IPS DF 6.9 (cell line): ENCODE measurements around the gene TOR2A.

Experiments used
- DNase-seq: peaks from one replicate; pipeline ENCODE4 v3.0.0-alpha.2; 2013; ENCODE audit warnings: low read depth, low spot score
- H3K27ac ChIP-seq: one replicate; pipeline ENCODE4 v1.5.1; 2013; ENCODE audit warnings: low read length, control low read depth
- H3K27me3 ChIP-seq: 2 replicates; pipeline ENCODE4 v1.6.1; 2013; ENCODE audit warnings: mild to moderate bottlenecking, low read length; ENCODE audit not compliant: control insufficient read depth, insufficient read depth
- H3K36me3 ChIP-seq: 2 replicates; pipeline ENCODE4 v1.6.1; 2013; ENCODE audit warnings: low read length; ENCODE audit not compliant: control insufficient read depth, insufficient read depth
- H3K4me1 ChIP-seq: 2 replicates; pipeline ENCODE4 v1.6.1; 2013; ENCODE audit warnings: low read length; ENCODE audit not compliant: control insufficient read depth, insufficient read depth
- H3K4me3 ChIP-seq: 2 replicates; pipeline ENCODE4 v1.5.1; 2013; ENCODE audit warnings: mild to moderate bottlenecking, low read length
- H3K9me3 ChIP-seq: 2 replicates; pipeline ENCODE4 v1.6.1; 2013; ENCODE audit warnings: low read length, inconsistent platforms; ENCODE audit not compliant: control insufficient read depth, insufficient read depth
- WGBS: extraction: QIAGEN DNeasy Blood & Tissue Kit; methylation state at CpG from one replicate; pipeline ENCODE4 v1.1.7; 2013; ENCODE audit warnings: mixed read lengths, missing lambda C conversion rate; ENCODE audit not compliant: insufficient read length, insufficient coverage; 5-methylcytosine and 5-hydroxymethylcytosine counted together

The TOR2A gene

GRCh38 chr9:127776195-127776923 is 41.3 kb upstream of the TOR2A start:
- WGBS, result no CpG with 5 or more reads among the region's 15 CpGs
- Histone ChIP-seq H3K27ac (no peak overlapping the region), H3K4me3 (no peak overlapping the region), H3K9me3 (no peaks in the 10 kb centered on the region), H3K4me1 (no peaks in the 10 kb centered on the region), H3K36me3 (no peaks in the 10 kb centered on the region), H3K27me3 (no peaks in the 10 kb centered on the region)
- DNase-seq, result no peak

- Histone ChIP-seq H3K27me3 (no peaks in the 10 kb centered on the region), H3K9me3 (no peaks in the 10 kb centered on the region), H3K4me1 (peaks cover 7% of the 10 kb centered on the region), H3K27ac (no peak overlapping the region), H3K36me3 (no peaks in the 10 kb centered on the region), H3K4me3 (no peak overlapping the region)
- DNase-seq, result no peak
- WGBS, result no CpG with 5 or more reads among the region's 10 CpGs
These were observed 38.9 kb upstream of the TOR2A start for GRCh38 chr9:127773981-127774380.

- peaks cover 7% of the 10 kb centered on the region for H3K4me1 ChIP-seq
- H3K9me3 ChIP-seq, result no peaks in the 10 kb centered on the region
- no peaks in the 10 kb centered on the region for H3K27me3 ChIP-seq
- no peak for DNase-seq
- H3K27ac ChIP-seq, result no peak overlapping the region
- WGBS, result no CpG with 5 or more reads among the region's 3 CpGs
- no peak overlapping the region for H3K4me3 ChIP-seq
- H3K36me3 ChIP-seq, result no peaks in the 10 kb centered on the region
These were observed 38.2 kb upstream of the TOR2A start for GRCh38 chr9:127773272-127773671.

- no peaks in the 10 kb centered on the region for H3K36me3 ChIP-seq
These were observed 37.5 kb upstream of the TOR2A start for GRCh38 chr9:127772603-127773002.

GRCh38 chr9:127771570-127772189 is 36.6 kb upstream of the TOR2A start:
- peak overlapping the region; percentile 3; the same call in 1 of the 2 replicates for H3K4me3 ChIP-seq
- H3K36me3 ChIP-seq, result no peaks in the 10 kb centered on the region
- no peak for DNase-seq
- no CpG with 5 or more reads among the region's 19 CpGs for WGBS
- H3K4me1 ChIP-seq, result peaks cover 7% of the 10 kb centered on the region
- H3K27ac ChIP-seq, result no peak overlapping the region
- H3K27me3 ChIP-seq, result no peaks in the 10 kb centered on the region
- no peaks in the 10 kb centered on the region for H3K9me3 ChIP-seq

More at GRCh38 chr9:127772603-127773002, 37.5 kb upstream of the TOR2A start:
- no peak overlapping the region for H3K27ac ChIP-seq
- no CpG with 5 or more reads among the region's 5 CpGs for WGBS
- DNase-seq, result no peak
- H3K27me3 ChIP-seq, result no peaks in the 10 kb centered on the region
- H3K9me3 ChIP-seq, result no peaks in the 10 kb centered on the region
- H3K4me1 ChIP-seq, result peaks cover 7% of the 10 kb centered on the region
- no peak overlapping the region for H3K4me3 ChIP-seq

GRCh38 chr9:127770905-127771569 is 35.9 kb upstream of the TOR2A start:
- Histone ChIP-seq H3K4me3 (peak overlapping the region; percentile 48; the same call in 1 of the 2 replicates), H3K36me3 (no peaks in the 10 kb centered on the region), H3K27ac (no peak overlapping the region), H3K9me3 (no peaks in the 10 kb centered on the region), H3K27me3 (no peaks in the 10 kb centered on the region), H3K4me1 (peaks cover 7% of the 10 kb centered on the region)
- WGBS, result no CpG with 5 or more reads among the region's 43 CpGs
- DNase-seq, result peak; percentile 92

- peaks cover 7% of the 10 kb centered on the region for H3K4me1 ChIP-seq
- DNase-seq, result no peak
- H3K9me3 ChIP-seq, result no peaks in the 10 kb centered on the region
- H3K27ac ChIP-seq, result no peak overlapping the region
- no peaks in the 10 kb centered on the region for H3K27me3 ChIP-seq
- no peaks in the 10 kb centered on the region for H3K36me3 ChIP-seq
- no CpG with 5 or more reads among the region's 3 CpGs for WGBS
- H3K4me3 ChIP-seq, result no peak overlapping the region; the same call in 1 of the 2 replicates
These were observed 35.5 kb upstream of the TOR2A start for GRCh38 chr9:127770583-127770904.

GRCh38 chr9:127769929-127770582 is 35.0 kb upstream of the TOR2A start:
- Histone ChIP-seq H3K9me3 (no peaks in the 10 kb centered on the region), H3K27me3 (no peaks in the 10 kb centered on the region), H3K4me3 (no peak overlapping the region), H3K4me1 (peaks cover 7% of the 10 kb centered on the region), H3K36me3 (no peaks in the 10 kb centered on the region), H3K27ac (no peak overlapping the region)
- no peak for DNase-seq
- no CpG with 5 or more reads among the region's 4 CpGs for WGBS

- peaks cover 7% of the 10 kb centered on the region for H3K4me1 ChIP-seq
- no peaks in the 10 kb centered on the region for H3K36me3 ChIP-seq
- no peak for DNase-seq
- no peaks in the 10 kb centered on the region for H3K9me3 ChIP-seq
- H3K27ac ChIP-seq, result no peak overlapping the region
- no CpG with 5 or more reads among the region's 5 CpGs for WGBS
- H3K27me3 ChIP-seq, result no peaks in the 10 kb centered on the region
- H3K4me3 ChIP-seq, result no peak overlapping the region
These were observed 34.0 kb upstream of the TOR2A start for GRCh38 chr9:127769101-127769500.

- Histone ChIP-seq H3K4me3 (no peak overlapping the region), H3K9me3 (no peaks in the 10 kb centered on the region), H3K27ac (no peak overlapping the region), H3K27me3 (no peaks in the 10 kb centered on the region), H3K4me1 (peaks cover 7% of the 10 kb centered on the region), H3K36me3 (no peaks in the 10 kb centered on the region)
- WGBS, result no CpG with 5 or more reads among the region's 8 CpGs
- no peak for DNase-seq
These were observed 33.6 kb upstream of the TOR2A start for GRCh38 chr9:127768698-127769097.
